Fibroblast of the conjunctiva (primary cell): ENCODE data around the gene CD3G.
"Not testable (repeated sequence)": the region's sequence is repeated elsewhere in the genome, so short reads cannot be mapped to it uniquely, and the experiment has no call there.

Experiments used
- DNase-seq: peaks from one replicate; pipeline ENCODE4 v3.0.0-alpha.2; 2010; ENCODE audit warnings: low read depth

Gene CD3G

GRCh38 chr11:118343981-118344515 lies at the start of gene CD3G:
TSS of gene CD3G (plus strand) at chr11:118344344. CDS start at chr11:118344424, 80 bp downstream.
- DNase-seq: no peak

GRCh38 chr11:118295199-118295598 lies 48.9 kb upstream of the CD3G start:
- DNase-seq: no peak

- DNase-seq: no peak
Measured at GRCh38 chr11:118295815-118296454, 48.2 kb upstream of the CD3G start.

GRCh38 chr11:118301600-118302195 lies 42.4 kb upstream of the CD3G start:
- no peak for DNase-seq

GRCh38 chr11:118304227-118304567 lies 39.9 kb upstream of the CD3G start:
- no peak for DNase-seq

- DNase-seq: no peak
Measured at GRCh38 chr11:118304568-118305248, 39.4 kb upstream of the CD3G start, which contains the start of gene CD3E. TSS of gene CD3E (plus strand) at chr11:118304730. CDS start at chr11:118304953, 223 bp downstream.

- DNase-seq: no peak
Measured at GRCh38 chr11:118305726-118306125, 38.4 kb upstream of the CD3G start.

GRCh38 chr11:118306556-118306955 lies 37.6 kb upstream of the CD3G start:
- no peak for DNase-seq

GRCh38 chr11:118308995-118309528 lies 35.1 kb upstream of the CD3G start:
- not testable (repeated sequence) for DNase-seq

- DNase-seq: no peak
Measured at GRCh38 chr11:118310271-118310670, 33.9 kb upstream of the CD3G start.

GRCh38 chr11:118310781-118311485 lies 33.2 kb upstream of the CD3G start:
- no peak for DNase-seq

- DNase-seq: no peak
Measured at GRCh38 chr11:118311518-118311917, 32.6 kb upstream of the CD3G start.

GRCh38 chr11:118312328-118312727 lies 31.8 kb upstream of the CD3G start:
- DNase-seq: no peak

- no peak for DNase-seq
Measured at GRCh38 chr11:118313242-118313641, 30.9 kb upstream of the CD3G start.

GRCh38 chr11:118314988-118315411 lies 29.1 kb upstream of the CD3G start:
- no peak for DNase-seq

GRCh38 chr11:118318124-118318523 lies 26.0 kb upstream of the CD3G start:
- DNase-seq: no peak

GRCh38 chr11:118318581-118319336 lies 25.4 kb upstream of the CD3G start:
- DNase-seq: no peak

- no peak for DNase-seq
Measured at GRCh38 chr11:118319337-118319707, 24.8 kb upstream of the CD3G start.

- no peak for DNase-seq
Measured at GRCh38 chr11:118320515-118320914, 23.6 kb upstream of the CD3G start.

GRCh38 chr11:118321386-118322082 lies 22.6 kb upstream of the CD3G start:
- no peak for DNase-seq

- DNase-seq: no peak
Measured at GRCh38 chr11:118322721-118323120, 21.4 kb upstream of the CD3G start.
